Measurements from ENCODE around the gene ANXA6. TPM values are rescaled to one million over a fixed set of nuclear protein-coding genes. Genes with fewer than 3 reads are reported as not detected.

Gene ANXA6
- total and polyA plus RNA-seq, 7 experiments from 2014 or later = 212 to 512 (median 272) TPM

DNA sequence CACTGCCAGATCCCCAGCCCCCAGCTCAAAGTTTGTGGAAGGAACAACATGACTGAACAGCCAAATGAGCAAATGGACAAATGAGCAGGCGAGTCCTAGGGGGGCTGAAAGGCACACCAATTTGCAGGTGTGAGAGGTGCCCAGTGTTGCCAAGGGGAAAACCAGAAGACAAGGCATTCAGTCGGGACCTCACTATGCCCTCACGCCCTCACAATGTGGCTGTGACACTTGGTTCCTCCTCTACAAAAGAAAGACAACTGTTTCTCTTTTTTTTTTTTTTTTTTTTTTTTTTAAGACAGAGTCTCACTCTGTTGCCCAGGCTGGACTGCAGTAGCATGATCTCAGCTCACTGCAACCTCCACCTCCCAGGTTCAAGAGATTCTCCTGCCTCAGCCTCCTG, 104.7 kb downstream of the ANXA6 start:
- Histone ChIP-seq H3K9me3 (ENCODE audit: control insufficient read depth in 2 of 3, low read length in 3 of 3) (no peaks in the 10 kb centered on the region), H3K4me3 (ENCODE audit: low read length) (no peak overlapping the region), H3K4me1 (ENCODE audit: control insufficient read depth in 2 of 2, insufficient read depth in 2 of 2, low read length in 2 of 2) (no peaks in the 10 kb centered on the region), H3K36me3 (ENCODE audit: control insufficient read depth in 2 of 3, insufficient read depth in 3 of 3, low read length in 3 of 3) (peaks cover 25 to 93% (median 40%) of the 10 kb centered on the region in 3 experiments), H3K27me3 (ENCODE audit: control insufficient read depth in 2 of 2, insufficient read depth in 2 of 2, low read length in 2 of 2) (no peaks in the 10 kb centered on the region), H3K27ac (ENCODE audit: low read depth, low read length) (no peak overlapping the region)
- POLR2A ChIA-PET = interaction anchor here (0.6 to 2.8 kb wide), 3 partner anchors 62 to 82 kb away, joined by 3 to 17 read pairs (median 3); no protein-coding TSS in a partner anchor
- DNase-seq (no peak), ATAC-seq (no peak)
- intact Hi-C loops (cut with micrococcal nuclease) = loop anchor here in 1 of 2 donors (5.0 kb wide), 1 partner anchor 44 kb away; no protein-coding TSS in a partner anchor
- Mint-ChIP-seq H3K4me3 (no peak overlapping the region), H3K4me1 (peaks cover 0 to 33% (median 7%) of the 10 kb centered on the region in 7 donors), H3K9me3 (no peaks in the 10 kb centered on the region), H3K27ac (peak overlapping the region in 2 of 9 donors; percentile 17 to 66), H3K36me3 (peaks cover 14 to 61% (median 32%) of the 10 kb centered on the region in 5 donors), H3K27me3 (no peaks in the 10 kb centered on the region)
- CTCF ChIA-PET = interaction anchor here (0.7 to 10.8 kb wide), 15 partner anchors 11 to 245 kb away, joined by 3 to 238 read pairs (median 6); partner anchors contain the start of gene TNIP1

GRCh38 chr5:151051931-151052608, 105.5 kb downstream of the ANXA6 start:
- POLR2A ChIA-PET = interaction anchor here (0.6 to 2.8 kb wide), 3 partner anchors 63 to 83 kb away, joined by 3 to 17 read pairs (median 3); no protein-coding TSS in a partner anchor
- H3K27ac Mint-ChIP-seq = peak overlapping the region in 6 of 9 donors; percentile 43 to 66 (median 55)
- H3K4me3 Mint-ChIP-seq = no peak overlapping the region
- no peaks in the 10 kb centered on the region for H3K9me3 Mint-ChIP-seq
- H3K36me3 Mint-ChIP-seq = peaks cover 15 to 62% (median 32%) of the 10 kb centered on the region in 5 donors
- peaks cover 18 to 93% (median 48%) of the 10 kb centered on the region in 3 experiments for H3K36me3 ChIP-seq (ENCODE audit: control insufficient read depth in 2 of 3, insufficient read depth in 3 of 3, low read length in 3 of 3)
- H3K4me1 Mint-ChIP-seq = peaks cover 0 to 33% (median 7%) of the 10 kb centered on the region in 7 donors
- H3K4me1 ChIP-seq (ENCODE audit: control insufficient read depth in 2 of 2, insufficient read depth in 2 of 2, low read length in 2 of 2) = no peaks in the 10 kb centered on the region
- CTCF ChIA-PET = interaction anchor here (0.7 to 10.8 kb wide), 24 partner anchors 10 to 245 kb away, joined by 3 to 238 read pairs (median 4); partner anchors contain the start of genes CCDC69 and TNIP1
- intact Hi-C loops (cut with micrococcal nuclease) = loop anchor here (1.0 to 5.0 kb wide), 4 partner anchors 29 to 113 kb away; partner anchors contain the start of gene TNIP1 (in 1 of the 2)
- no peaks in the 10 kb centered on the region for H3K9me3 ChIP-seq (ENCODE audit: control insufficient read depth in 2 of 3, low read length in 3 of 3)
- no peak overlapping the region for H3K27ac ChIP-seq (ENCODE audit: low read depth, low read length)
- H3K27me3 ChIP-seq (ENCODE audit: control insufficient read depth in 2 of 2, insufficient read depth in 2 of 2, low read length in 2 of 2) = no peaks in the 10 kb centered on the region
- no peak overlapping the region for H3K4me3 ChIP-seq (ENCODE audit: low read length)
- no peak for DNase-seq
- H3K27me3 Mint-ChIP-seq = no peaks in the 10 kb centered on the region
- ATAC-seq = no peak

GRCh38 chr5:151051066-151051930, 106.3 kb downstream of the ANXA6 start:
- peak overlapping the region in 7 of 9 donors; percentile 29 to 63 (median 44) for H3K27ac Mint-ChIP-seq
- H3K36me3 ChIP-seq (ENCODE audit: control insufficient read depth in 2 of 3, insufficient read depth in 3 of 3, low read length in 3 of 3) = peaks cover 14 to 93% (median 47%) of the 10 kb centered on the region in 3 experiments
- H3K27ac ChIP-seq (ENCODE audit: low read depth, low read length) = no peak overlapping the region
- peaks cover 0 to 33% (median 7%) of the 10 kb centered on the region in 7 donors for H3K4me1 Mint-ChIP-seq
- no peaks in the 10 kb centered on the region for H3K4me1 ChIP-seq (ENCODE audit: control insufficient read depth in 2 of 2, insufficient read depth in 2 of 2, low read length in 2 of 2)
- no peak overlapping the region for H3K4me3 ChIP-seq (ENCODE audit: low read length)
- intact Hi-C loops (cut with micrococcal nuclease) = loop anchor here (1.0 to 5.0 kb wide), 4 partner anchors 30 to 114 kb away; partner anchors contain the start of gene TNIP1 (in 1 of the 2)
- ChIA-PET CTCF (interaction anchor here (0.6 to 10.8 kb wide), 22 partner anchors 9 to 1521 kb away, joined by 3 to 238 read pairs (median 4); partner anchors contain the start of genes CCDC69 and TNIP1), POLR2A (interaction anchor here (2.8 kb wide), 1 partner anchor 64 kb away, joined by 17 read pairs; no protein-coding TSS in a partner anchor)
- peaks cover 18 to 58% (median 31%) of the 10 kb centered on the region in 5 donors for H3K36me3 Mint-ChIP-seq
- H3K9me3 Mint-ChIP-seq = no peaks in the 10 kb centered on the region
- H3K27me3 ChIP-seq (ENCODE audit: control insufficient read depth in 2 of 2, insufficient read depth in 2 of 2, low read length in 2 of 2) = no peaks in the 10 kb centered on the region
- no peaks in the 10 kb centered on the region for H3K27me3 Mint-ChIP-seq
- no peaks in the 10 kb centered on the region for H3K9me3 ChIP-seq (ENCODE audit: control insufficient read depth in 2 of 3, low read length in 3 of 3)
- DNase-seq = peak; percentile 39 to 68 (median 63)
- H3K4me3 Mint-ChIP-seq = no peak overlapping the region
- ATAC-seq = peak; percentile 85

Other genes starting within 250 kb of the ANXA6 start
- 1 to 10 TPM in 1 of 5 experiments, under 1 TPM in 1, not detected in 3; 0.98 to 1.1 TPM for gene GPX3, start 137.2 kb downstream of the ANXA6 start, total RNA-seq
- gene GPX3, start 137.2 kb downstream of the ANXA6 start, polyA plus RNA-seq = 1 to 10 TPM in 1 of 2 donors, not detected in 1; 1.2 TPM
- 100 to 1,000 TPM; 124 to 234 (median 131) TPM for gene TNIP1, start 76.7 kb downstream of the ANXA6 start, total RNA-seq
- gene TNIP1, start 76.7 kb downstream of the ANXA6 start, polyA plus RNA-seq = 10 to 100 TPM; 28.9 to 45.2 TPM
- gene CCDC69, start 66.3 kb upstream of the ANXA6 start, total RNA-seq = 100 to 1,000 TPM in 1 of 5 experiments, 10 to 100 TPM in 4; 63.6 to 104 (median 94.1) TPM
- 100 to 1,000 TPM in 1 of 2 donors, 10 to 100 TPM in 1; 70.4 to 112 TPM for gene CCDC69, start 66.3 kb upstream of the ANXA6 start, polyA plus RNA-seq
- 10 to 100 TPM; 11.1 to 45.6 (median 16.9) TPM for gene GM2A, start 95.4 kb upstream of the ANXA6 start, total RNA-seq
- 1 to 10 TPM; 5.0 to 5.4 TPM for gene GM2A, start 95.4 kb upstream of the ANXA6 start, polyA plus RNA-seq
- gene SLC36A3, start 146.0 kb upstream of the ANXA6 start, total RNA-seq = not detected
- not detected for gene SLC36A3, start 146.0 kb upstream of the ANXA6 start, polyA plus RNA-seq
- gene SLC36A2, start 189.8 kb upstream of the ANXA6 start, total RNA-seq = not detected
- gene SLC36A2, start 189.8 kb upstream of the ANXA6 start, polyA plus RNA-seq = not detected

Data from naive thymus-derived CD4-positive, alpha-beta T cell (primary cell).